Measurements from ENCODE around the gene SMIM26. TPM values are rescaled to one million over a fixed set of nuclear protein-coding genes. Genes with fewer than 3 reads are reported as not detected.
A peak's percentile ranks its signal among the peaks of the same experiment; 100 is the strongest.
"Not testable (repeated sequence)": the region's sequence is repeated elsewhere in the genome, so short reads cannot be mapped to it uniquely, and the experiment has no call there.

Gene SMIM26, protein sequence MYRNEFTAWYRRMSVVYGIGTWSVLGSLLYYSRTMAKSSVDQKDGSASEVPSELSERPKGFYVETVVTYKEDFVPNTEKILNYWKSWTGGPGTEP
- total RNA-seq (2022) (106 and 127 TPM in 2 replicates), Bru-seq, nascent RNA (percentile 93 among the genes with signal in this experiment), BruChase-seq, experiment 1, labeled RNA remaining after a 6-hour chase (percentile 98 among the genes with signal in this experiment), BruChase-seq, experiment 2, labeled RNA remaining after a 2-hour chase (percentile 97 among the genes with signal in this experiment)
- long read RNA-seq, transcript SMIM26-202 (2 exons, 575 nt): major isoform, 138 of 200 reads
- long read RNA-seq, transcript SMIM26-201 (2 exons, 505 nt): minor isoform, 60 of 200 reads
- long read RNA-seq, partial matches to known transcripts: 0 of 200 reads
- long read RNA-seq, other reads (novel, unspliced or antisense): 2 of 200 reads

DNA sequence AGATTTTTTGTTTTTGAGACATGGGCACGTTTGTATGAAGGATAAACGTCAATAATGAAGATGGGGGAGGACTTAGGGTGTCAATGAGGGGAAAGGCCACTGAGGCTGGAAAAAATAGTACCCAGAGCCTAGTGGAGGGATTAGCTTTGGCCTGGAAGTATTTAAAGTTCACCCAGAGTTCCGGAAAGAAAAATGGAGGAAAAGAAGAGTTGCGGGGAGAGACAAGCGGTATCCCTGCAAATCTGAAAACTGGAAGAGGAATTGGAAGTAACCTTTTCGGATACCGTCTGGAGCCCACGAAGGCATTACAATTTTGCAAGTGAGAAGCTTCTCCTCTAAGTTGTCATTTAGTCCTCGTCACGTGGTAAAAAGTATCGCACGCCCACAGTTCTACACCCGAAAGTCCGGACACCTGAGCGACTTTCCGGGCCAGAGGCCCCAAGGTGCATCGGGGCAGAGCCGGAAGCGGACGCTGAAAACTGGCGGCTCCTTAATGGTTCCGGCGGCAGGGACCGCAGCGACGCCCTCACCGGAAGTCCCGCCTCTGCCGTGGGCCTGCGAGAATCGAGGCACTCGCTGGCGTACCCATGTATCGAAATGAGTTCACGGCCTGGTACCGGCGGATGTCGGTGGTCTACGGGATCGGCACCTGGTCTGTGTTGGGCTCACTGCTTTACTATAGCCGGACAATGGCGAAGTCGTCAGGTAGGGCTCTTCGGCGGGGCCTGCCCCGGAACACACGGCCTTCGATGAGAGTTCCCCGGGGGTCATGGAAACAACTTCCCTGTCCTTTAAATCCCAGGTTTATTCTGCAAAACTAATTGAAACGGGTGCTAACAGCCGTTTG lies at the start of gene SMIM26:
SMIM26 (plus strand) TSS at position 541 of the 847 bp plus-strand sequence; CDS start at position 588, 47 bp downstream.
- BruUV-seq (replicated peaks): TSS peak; percentile 92
- TF ChIP-seq, protein P1, sequence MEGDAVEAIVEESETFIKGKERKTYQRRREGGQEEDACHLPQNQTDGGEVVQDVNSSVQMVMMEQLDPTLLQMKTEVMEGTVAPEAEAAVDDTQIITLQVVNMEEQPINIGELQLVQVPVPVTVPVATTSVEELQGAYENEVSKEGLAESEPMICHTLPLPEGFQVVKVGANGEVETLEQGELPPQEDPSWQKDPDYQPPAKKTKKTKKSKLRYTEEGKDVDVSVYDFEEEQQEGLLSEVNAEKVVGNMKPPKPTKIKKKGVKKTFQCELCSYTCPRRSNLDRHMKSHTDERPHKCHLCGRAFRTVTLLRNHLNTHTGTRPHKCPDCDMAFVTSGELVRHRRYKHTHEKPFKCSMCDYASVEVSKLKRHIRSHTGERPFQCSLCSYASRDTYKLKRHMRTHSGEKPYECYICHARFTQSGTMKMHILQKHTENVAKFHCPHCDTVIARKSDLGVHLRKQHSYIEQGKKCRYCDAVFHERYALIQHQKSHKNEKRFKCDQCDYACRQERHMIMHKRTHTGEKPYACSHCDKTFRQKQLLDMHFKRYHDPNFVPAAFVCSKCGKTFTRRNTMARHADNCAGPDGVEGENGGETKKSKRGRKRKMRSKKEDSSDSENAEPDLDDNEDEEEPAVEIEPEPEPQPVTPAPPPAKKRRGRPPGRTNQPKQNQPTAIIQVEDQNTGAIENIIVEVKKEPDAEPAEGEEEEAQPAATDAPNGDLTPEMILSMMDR (IDR thresholded peaks at IDR 0.05; ENCODE audit: unreplicated experiment): no peak

DNA sequence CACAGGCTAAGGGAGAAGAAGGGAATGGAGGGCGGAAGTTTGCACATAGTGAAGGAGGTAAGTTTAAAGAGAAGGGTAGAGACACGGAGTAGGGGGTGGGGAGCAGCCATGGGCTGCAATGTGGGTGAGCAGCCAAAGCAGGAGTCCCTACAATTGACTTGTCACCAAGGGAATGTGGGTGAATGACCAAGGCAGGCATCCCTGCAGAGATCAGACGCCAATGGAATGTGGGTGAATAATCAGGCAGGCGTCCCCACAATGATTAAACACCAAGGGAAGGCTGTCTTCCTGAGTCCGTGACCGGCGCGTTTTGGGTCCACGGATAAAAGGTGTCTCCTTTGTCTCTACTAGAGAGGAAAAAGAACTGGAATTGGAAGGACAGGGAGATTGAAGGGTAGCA lies 45.2 kb upstream of the SMIM26 start:
- H3K9me3 Mint-ChIP-seq (ENCODE audit: unreplicated experiment); H3K4me3 Mint-ChIP-seq (ENCODE audit: unreplicated experiment); intact Hi-C loops (cut with micrococcal nuclease); POLR2A ChIA-PET; BruUV-seq (replicated peaks); H3K27ac Mint-ChIP-seq (ENCODE audit: low read depth, unreplicated experiment); DNase-seq (ENCODE audit: unreplicated experiment); H3K27me3 Mint-ChIP-seq (ENCODE audit: insufficient read depth, unreplicated experiment): not testable (repeated sequence)
- H3K4me1 Mint-ChIP-seq (ENCODE audit: insufficient read depth, unreplicated experiment): peaks cover 14% of the 10 kb centered on the region
- peaks cover 33% of the 10 kb centered on the region for H3K36me3 Mint-ChIP-seq (ENCODE audit: insufficient read depth, unreplicated experiment)
- CTCF ChIA-PET: interaction anchor here (0.6 kb wide), 1 partner anchor 25 kb away, joined by 4 read pairs; no protein-coding TSS in a partner anchor

More for the DNA sequence above, at the start of gene SMIM26:
- intact Hi-C loops (cut with micrococcal nuclease): loop anchor here (5.0 kb wide), 1 partner anchor 60 kb away; the partner anchor contains the start of gene SEC23B
- Mint-ChIP-seq H3K4me3 (ENCODE audit: unreplicated experiment) (peak within 1 kb of the TSS; percentile 100), H3K27me3 (ENCODE audit: insufficient read depth, unreplicated experiment) (no peaks in the 10 kb centered on the region), H3K4me1 (ENCODE audit: insufficient read depth, unreplicated experiment) (peaks cover 19% of the 10 kb centered on the region), H3K9me3 (ENCODE audit: unreplicated experiment) (no peaks in the 10 kb centered on the region), H3K36me3 (ENCODE audit: insufficient read depth, unreplicated experiment) (peaks cover 43% of the 10 kb centered on the region), H3K27ac (ENCODE audit: low read depth, unreplicated experiment) (peak within 1 kb of the TSS; percentile 97)
- peak; percentile 94 for DNase-seq (ENCODE audit: unreplicated experiment)
- ChIA-PET POLR2A (interaction anchor here (0.6 to 3.4 kb wide), 35 partner anchors 8 to 1454 kb away, joined by 3 to 49 read pairs (median 3); partner anchors contain the start of genes DTD1, DZANK1, NAA20 and POLR3F), CTCF (interaction anchor here (0.5 to 1.0 kb wide), 3 partner anchors 15 to 1017 kb away, joined by 3 to 4 read pairs (median 4); no protein-coding TSS in a partner anchor)

DNA sequence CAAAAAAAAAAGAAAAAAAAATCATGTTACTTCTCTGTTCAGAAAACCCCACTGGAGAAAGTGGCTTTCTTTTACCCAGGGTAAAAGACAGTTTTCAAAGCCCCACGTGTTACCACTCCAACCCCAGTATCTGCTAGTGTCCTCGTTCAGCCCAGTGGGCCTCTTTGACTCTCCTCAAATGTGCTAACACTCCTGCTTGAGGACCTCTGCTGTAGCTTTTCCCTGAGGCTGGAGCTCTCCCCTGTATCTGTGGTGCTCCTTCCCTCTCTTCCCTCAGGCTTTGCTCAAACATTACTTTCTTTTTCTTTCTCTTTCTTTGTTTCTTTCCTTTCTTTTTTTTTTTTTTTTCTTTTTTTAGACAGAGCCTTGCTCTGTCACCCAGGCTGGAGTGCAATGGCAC lies 44.2 kb upstream of the SMIM26 start:
- Mint-ChIP-seq H3K4me3 (ENCODE audit: unreplicated experiment) (no peak overlapping the region), H3K36me3 (ENCODE audit: insufficient read depth, unreplicated experiment) (peaks cover 43% of the 10 kb centered on the region), H3K27me3 (ENCODE audit: insufficient read depth, unreplicated experiment) (no peaks in the 10 kb centered on the region), H3K27ac (ENCODE audit: low read depth, unreplicated experiment) (no peak overlapping the region), H3K4me1 (ENCODE audit: insufficient read depth, unreplicated experiment) (peaks cover 14% of the 10 kb centered on the region), H3K9me3 (ENCODE audit: unreplicated experiment) (no peaks in the 10 kb centered on the region)
- CTCF ChIA-PET: interaction anchor here (0.8 kb wide), 1 partner anchor 8 kb away, joined by 3 read pairs; no protein-coding TSS in a partner anchor
- POLR2A ChIA-PET: interaction anchor here (3.2 kb wide), 1 partner anchor 15 kb away, joined by 31 read pairs; the partner anchor contains the start of gene SEC23B
- BruUV-seq (replicated peaks): no TSS peak
- intact Hi-C loops (cut with micrococcal nuclease): no loop called here
- no peak for DNase-seq (ENCODE audit: unreplicated experiment)
- TF ChIP-seq, protein P1 (IDR thresholded peaks at IDR 0.05; ENCODE audit: unreplicated experiment): no peak

DNA sequence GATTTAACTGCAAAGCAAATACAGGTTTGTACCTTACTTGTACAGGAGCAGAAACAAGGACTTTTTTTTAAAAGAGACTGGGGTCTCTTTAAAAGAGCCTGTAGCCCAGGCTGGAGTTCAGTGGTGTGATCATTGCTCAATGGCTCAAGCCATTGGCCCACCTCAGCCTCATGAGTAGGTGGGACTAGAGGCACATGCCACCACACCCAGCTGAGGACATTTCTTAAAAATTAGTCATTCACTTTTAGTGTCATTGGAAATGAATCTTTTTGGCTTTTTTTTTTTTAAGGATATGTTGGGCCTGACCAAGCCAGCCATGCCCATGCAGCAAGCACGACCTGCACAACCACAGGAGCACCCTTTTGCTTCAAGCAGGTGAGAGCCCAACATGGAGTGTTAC lies 42.6 kb upstream of the SMIM26 start:
- ChIA-PET POLR2A (interaction anchor here (0.7 to 3.2 kb wide), 6 partner anchors 10 to 557 kb away, joined by 3 to 31 read pairs (median 8); partner anchors contain the start of genes DZANK1, POLR3F, RBBP9 and SEC23B), CTCF (interaction anchor here (0.6 to 1.1 kb wide), 4 partner anchors 9 to 29 kb away, joined by 3 to 4 read pairs (median 3); no protein-coding TSS in a partner anchor)
- H3K27me3 Mint-ChIP-seq (ENCODE audit: insufficient read depth, unreplicated experiment): no peaks in the 10 kb centered on the region
- no TSS peak for BruUV-seq (replicated peaks)
- TF ChIP-seq, protein P1 (IDR thresholded peaks at IDR 0.05; ENCODE audit: unreplicated experiment): no peak
- peaks cover 14% of the 10 kb centered on the region for H3K4me1 Mint-ChIP-seq (ENCODE audit: insufficient read depth, unreplicated experiment)
- peak overlapping the region; percentile 30 for H3K4me3 Mint-ChIP-seq (ENCODE audit: unreplicated experiment)
- H3K27ac Mint-ChIP-seq (ENCODE audit: low read depth, unreplicated experiment): no peak overlapping the region
- intact Hi-C loops (cut with micrococcal nuclease): no loop called here
- DNase-seq (ENCODE audit: unreplicated experiment): peak; percentile 65
- peaks cover 59% of the 10 kb centered on the region for H3K36me3 Mint-ChIP-seq (ENCODE audit: insufficient read depth, unreplicated experiment)
- no peaks in the 10 kb centered on the region for H3K9me3 Mint-ChIP-seq (ENCODE audit: unreplicated experiment)

DNA sequence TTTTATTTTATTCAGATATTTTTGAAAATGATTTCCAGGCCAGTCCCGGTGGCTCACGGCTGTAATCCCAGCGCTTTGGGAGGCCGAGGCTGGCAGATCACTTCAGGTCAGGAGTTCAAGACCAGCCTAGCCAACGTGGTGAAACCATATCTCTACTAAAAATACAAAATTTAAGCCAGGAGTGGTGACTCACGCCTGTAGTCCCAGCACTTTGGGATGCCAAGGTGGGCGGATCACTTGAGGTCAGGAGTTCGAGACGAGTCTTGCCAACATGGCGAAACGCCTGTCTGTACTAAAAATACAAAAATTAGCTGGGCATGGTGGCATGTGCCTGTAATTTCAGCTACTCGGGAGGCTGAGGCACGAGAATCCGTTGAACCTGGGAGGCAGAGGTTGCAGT lies 40.5 kb upstream of the SMIM26 start:
- Mint-ChIP-seq H3K36me3 (ENCODE audit: insufficient read depth, unreplicated experiment) (peaks cover 79% of the 10 kb centered on the region), H3K4me1 (ENCODE audit: insufficient read depth, unreplicated experiment) (peaks cover 14% of the 10 kb centered on the region)
- H3K4me3 Mint-ChIP-seq (ENCODE audit: unreplicated experiment); H3K27ac Mint-ChIP-seq (ENCODE audit: low read depth, unreplicated experiment); DNase-seq (ENCODE audit: unreplicated experiment); BruUV-seq (replicated peaks); H3K9me3 Mint-ChIP-seq (ENCODE audit: unreplicated experiment); intact Hi-C loops (cut with micrococcal nuclease); H3K27me3 Mint-ChIP-seq (ENCODE audit: insufficient read depth, unreplicated experiment): not testable (repeated sequence)
- CTCF ChIA-PET: interaction anchor here (1.6 kb wide), 1 partner anchor 113 kb away, joined by 3 read pairs; no protein-coding TSS in a partner anchor
- POLR2A ChIA-PET: interaction anchor here (3.9 kb wide), 1 partner anchor 18 kb away, joined by 23 read pairs; the partner anchor contains the start of gene SEC23B

All from MCF 10A (cell line).